ENCODE results near the gene UBE2Z.

The UBE2Z gene

GRCh38 chr17:48878920-48879898 lies 29.0 kb upstream of the UBE2Z start:
- Histone ChIP-seq H3K9me3 (no peaks in the 10 kb centered on the region), H3K36me3 (no peaks in the 10 kb centered on the region), H3K27ac (no peak overlapping the region), H3K4me1 (ENCODE audit: control insufficient read depth in 1 of 2, insufficient read depth in 1 of 2, low read depth in 1 of 2, low read length in 1 of 2) (no peaks in the 10 kb centered on the region), H3K4me3 (ENCODE audit: low read depth in 1 of 2, low read length in 1 of 2) (no peak overlapping the region), H3K27me3 (peaks cover 44% of the 10 kb centered on the region)
- TF ChIP-seq, protein P1, sequence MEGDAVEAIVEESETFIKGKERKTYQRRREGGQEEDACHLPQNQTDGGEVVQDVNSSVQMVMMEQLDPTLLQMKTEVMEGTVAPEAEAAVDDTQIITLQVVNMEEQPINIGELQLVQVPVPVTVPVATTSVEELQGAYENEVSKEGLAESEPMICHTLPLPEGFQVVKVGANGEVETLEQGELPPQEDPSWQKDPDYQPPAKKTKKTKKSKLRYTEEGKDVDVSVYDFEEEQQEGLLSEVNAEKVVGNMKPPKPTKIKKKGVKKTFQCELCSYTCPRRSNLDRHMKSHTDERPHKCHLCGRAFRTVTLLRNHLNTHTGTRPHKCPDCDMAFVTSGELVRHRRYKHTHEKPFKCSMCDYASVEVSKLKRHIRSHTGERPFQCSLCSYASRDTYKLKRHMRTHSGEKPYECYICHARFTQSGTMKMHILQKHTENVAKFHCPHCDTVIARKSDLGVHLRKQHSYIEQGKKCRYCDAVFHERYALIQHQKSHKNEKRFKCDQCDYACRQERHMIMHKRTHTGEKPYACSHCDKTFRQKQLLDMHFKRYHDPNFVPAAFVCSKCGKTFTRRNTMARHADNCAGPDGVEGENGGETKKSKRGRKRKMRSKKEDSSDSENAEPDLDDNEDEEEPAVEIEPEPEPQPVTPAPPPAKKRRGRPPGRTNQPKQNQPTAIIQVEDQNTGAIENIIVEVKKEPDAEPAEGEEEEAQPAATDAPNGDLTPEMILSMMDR (IDR thresholded peaks at IDR 0.05), result peak; percentile 81

- no peak overlapping the region for H3K27ac ChIP-seq
- H3K9me3 ChIP-seq, result no peaks in the 10 kb centered on the region
- TF ChIP-seq, protein P1 (IDR thresholded peaks at IDR 0.05), result no peak
- H3K4me1 ChIP-seq (ENCODE audit: control insufficient read depth in 1 of 2, insufficient read depth in 1 of 2, low read depth in 1 of 2, low read length in 1 of 2), result no peaks in the 10 kb centered on the region
- no peaks in the 10 kb centered on the region for H3K36me3 ChIP-seq
- H3K27me3 ChIP-seq, result peaks cover 25% of the 10 kb centered on the region
- no peak overlapping the region for H3K4me3 ChIP-seq (ENCODE audit: low read depth in 1 of 2, low read length in 1 of 2)
Measured at GRCh38 chr17:48882272-48882671, 25.9 kb upstream of the UBE2Z start.

DNA sequence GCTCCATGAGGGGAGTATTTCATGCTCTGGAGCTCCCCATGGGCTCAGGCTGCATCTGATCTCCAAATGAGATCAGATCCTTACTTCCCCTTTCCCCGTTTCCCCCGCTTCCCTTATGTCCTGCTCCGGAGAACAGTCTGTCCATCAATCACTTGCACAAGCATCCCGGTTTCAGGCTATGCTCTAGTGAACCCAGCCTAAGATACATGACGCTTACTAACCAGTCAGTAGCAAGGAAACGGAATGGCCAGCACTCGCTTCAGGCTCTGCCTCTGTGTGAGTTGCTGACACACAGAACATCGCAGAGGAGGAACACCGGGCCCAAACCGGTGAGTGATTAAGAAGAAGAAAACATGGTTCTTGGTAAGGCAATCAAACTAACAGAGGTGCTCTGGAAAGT lies 25.0 kb upstream of the UBE2Z start:
- TF ChIP-seq, protein P1 (IDR thresholded peaks at IDR 0.05), result no peak
- Histone ChIP-seq H3K9me3 (no peaks in the 10 kb centered on the region), H3K4me1 (ENCODE audit: control insufficient read depth in 1 of 2, insufficient read depth in 1 of 2, low read depth in 1 of 2, low read length in 1 of 2) (no peaks in the 10 kb centered on the region)

DNA sequence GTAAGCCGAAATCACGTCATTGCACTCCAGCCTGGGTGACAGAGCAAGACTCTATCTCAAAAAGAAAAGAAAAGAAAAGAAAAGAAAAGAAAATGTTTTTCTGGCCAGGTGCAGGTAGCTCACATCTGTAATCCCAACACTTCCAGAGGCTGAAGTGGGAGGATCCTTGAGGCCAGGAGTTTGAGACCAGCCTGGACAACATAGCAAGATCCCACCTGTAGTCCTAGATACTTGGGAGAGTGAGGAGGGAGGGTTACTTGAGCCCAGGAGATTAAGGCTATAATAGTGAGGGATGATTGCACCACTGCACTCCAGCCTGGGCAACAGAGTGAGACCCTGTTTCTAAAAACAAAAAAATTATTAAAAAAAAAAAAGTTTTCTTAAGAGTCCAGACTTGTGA lies 18.1 kb upstream of the UBE2Z start:
- Histone ChIP-seq H3K36me3 (no peaks in the 10 kb centered on the region), H3K4me3 (ENCODE audit: low read depth in 1 of 2, low read length in 1 of 2) (no peak overlapping the region), H3K4me1 (ENCODE audit: control insufficient read depth in 1 of 2, insufficient read depth in 1 of 2, low read depth in 1 of 2, low read length in 1 of 2) (peaks cover 19 to 21% of the 10 kb centered on the region in 2 experiments), H3K27me3 (no peaks in the 10 kb centered on the region), H3K27ac (no peak overlapping the region), H3K9me3 (no peaks in the 10 kb centered on the region)
- TF ChIP-seq, protein P1 (IDR thresholded peaks at IDR 0.05), result no peak

More for the DNA sequence above, 25.0 kb upstream of the UBE2Z start:
- Histone ChIP-seq H3K27me3 (peaks cover 17% of the 10 kb centered on the region), H3K4me3 (ENCODE audit: low read depth in 1 of 2, low read length in 1 of 2) (no peak overlapping the region), H3K36me3 (no peaks in the 10 kb centered on the region), H3K27ac (no peak overlapping the region)

- H3K36me3 ChIP-seq, result no peaks in the 10 kb centered on the region
- H3K4me3 ChIP-seq (ENCODE audit: low read depth in 1 of 2, low read length in 1 of 2), result peak overlapping the region; percentile 78
- H3K9me3 ChIP-seq, result no peaks in the 10 kb centered on the region
- peaks cover 19 to 21% of the 10 kb centered on the region in 2 experiments for H3K4me1 ChIP-seq (ENCODE audit: control insufficient read depth in 1 of 2, insufficient read depth in 1 of 2, low read depth in 1 of 2, low read length in 1 of 2)
- H3K27me3 ChIP-seq, result no peaks in the 10 kb centered on the region
- TF ChIP-seq, protein P1 (IDR thresholded peaks at IDR 0.05), result no peak
- peak overlapping the region; percentile 80 for H3K27ac ChIP-seq
Measured at GRCh38 chr17:48892940-48893645, 15.1 kb upstream of the UBE2Z start.

Data from neutrophil (primary cell).